A549 (cell line): ENCODE data around the gene PPP2R5E. TPM values are rescaled to one million over a fixed set of nuclear protein-coding genes. Genes with fewer than 3 reads are reported as not detected.

Source experiments
- ATAC-seq, 2 experiments: fragments of 200-7000 bp in 1 of 2; fragments of >200 bp in 1 of 2; cut with Nextera tagmentation in 1 of 2; cut with Tn5 transposase in 1 of 2; 3 replicates each; pipeline versions ENCODE4 v1.8.0 to v1.9.1; 2018 to 2020; ENCODE audit warnings: mild to moderate bottlenecking in 1 of 2, moderate library complexity in 1 of 2
- CTCF ChIA-PET: fragments of 300-600 bp; sonication (Branson Sonifier 250); formaldehyde crosslinking; extraction: SDS; loops from one replicate; lab custom pipeline; 2021; ENCODE audit warnings: antibody characterized with exemption, inconsistent platforms; lab: Yijun Ruan, JAX
- POLR2A ChIA-PET: fragments of 350-600 bp; formaldehyde crosslinking; extraction: SDS; loops from one replicate; lab custom pipeline; 2021; ENCODE audit warnings: antibody characterized with exemption, inconsistent platforms; lab: Yijun Ruan, JAX
- DNase-seq, 2 experiments: peaks; one replicate each; pipeline versions ENCODE4 v3.0.0 to v3.0.0-alpha.2; 2011 to 2016; ENCODE audit warnings: low read depth in 1 of 2, low spot score in 1 of 2
- FAIRE-seq: peaks from 2 replicates; lab custom pipeline; 2011; peaks lifted over from hg19 to GRCh38; lab: Jason Lieb, UNC
- H3K27ac ChIP-seq, 2 experiments: fragments of >200 bp; sonication (Bioruptor Twin); formaldehyde crosslinking; 3 replicates each; pipeline ENCODE4 v1.5.1; 2016 to 2017
- H3K4me1 ChIP-seq: fragments of >200 bp; sonication (Bioruptor Twin); formaldehyde crosslinking; 3 replicates; pipeline ENCODE4 v1.6.1; 2016
- H3K4me2 ChIP-seq: fragments of >200 bp; sonication (Bioruptor Twin); formaldehyde crosslinking; 3 replicates; pipeline ENCODE4 v1.6.1; 2016
- H3K4me3 ChIP-seq: fragments of >200 bp; sonication (Bioruptor Twin); formaldehyde crosslinking; 3 replicates; pipeline ENCODE4 v1.5.1; 2016
- H3K9me3 ChIP-seq: fragments of >200 bp; sonication (Bioruptor Twin); formaldehyde crosslinking; 3 replicates; pipeline ENCODE4 v1.6.1; 2016
- CEBPB ChIP-seq, 2 experiments: fragments of >200 bp in 1 of 2; sonication (Bioruptor Twin) in 1 of 2; formaldehyde crosslinking in 1 of 2; IDR thresholded peaks; 2 replicates each; pipeline ENCODE4 v1.6.1; 2012 to 2016
- E2F6 ChIP-seq: IDR thresholded peaks from 2 replicates; pipeline ENCODE4 v1.6.1; 2012; ENCODE audit warnings: low read depth, borderline replicate concordance
- EP300 ChIP-seq, 2 experiments: fragments of >200 bp; sonication (Bioruptor Twin); formaldehyde crosslinking; IDR thresholded peaks; 2 replicates in 1 of 2; 3 replicates in 1 of 2; pipeline ENCODE4 v1.6.1; 2016 to 2017
- ESRRA ChIP-seq: fragments of 150-350 bp; IDR thresholded peaks from 2 replicates; pipeline ENCODE4 v1.6.1; 2014; ENCODE audit warnings: mild to moderate bottlenecking, low read length, borderline replicate concordance
- FOSL2 ChIP-seq, 2 experiments: fragments of 450-650 bp in 1 of 2; fragments of >200 bp in 1 of 2; sonication (Bioruptor Twin) in 1 of 2; formaldehyde crosslinking; IDR thresholded peaks; 2 replicates each; pipeline versions ENCODE4 v1.5.0 to v1.6.1; 2016 to 2020; ENCODE audit warnings: mild to moderate bottlenecking in 1 of 2, moderate library complexity in 1 of 2
- GATA3 ChIP-seq: IDR thresholded peaks from 2 replicates; pipeline ENCODE4 v1.6.1; 2012; ENCODE audit warnings: borderline replicate concordance
- HDAC2 ChIP-seq: fragments of 200-600 bp; sonication (generic); IDR thresholded peaks from 2 replicates; pipeline ENCODE4 v1.6.1; 2016
- HES2 ChIP-seq: fragments of >200 bp; sonication (Bioruptor Twin); formaldehyde crosslinking; IDR thresholded peaks from 2 replicates; pipeline ENCODE4 v1.6.1; 2016
- HEYL ChIP-seq: fragments of 250-450 bp; sonication (Bioruptor Pico); IDR thresholded peaks from 2 replicates; pipeline ENCODE4 v1.8.0; 2021; ENCODE audit warnings: mild to moderate bottlenecking, moderate library complexity
- HOXB13 ChIP-seq: fragments of 250-450 bp; sonication (Bioruptor Pico); IDR thresholded peaks from 2 replicates; pipeline ENCODE4 v1.5.0; 2020; ENCODE audit warnings: low read depth, mild to moderate bottlenecking, moderate library complexity
- JUNB ChIP-seq: fragments of >200 bp; sonication (Bioruptor Twin); formaldehyde crosslinking; IDR thresholded peaks from 2 replicates; pipeline ENCODE4 v1.6.1; 2016
- MAFK ChIP-seq: fragments of 450-650 bp; IDR thresholded peaks from 2 replicates; pipeline ENCODE4 v1.6.1; 2014; ENCODE audit not compliant: partially characterized antibody
- MYC ChIP-seq: IDR thresholded peaks from 2 replicates; pipeline ENCODE4 v1.6.1; 2012; ENCODE audit warnings: mild to moderate bottlenecking, inconsistent platforms, low read length, improper control_type of control experiment, borderline replicate concordance
- NFE2L2 ChIP-seq: fragments of 150-350 bp; conservative IDR thresholded peaks from 2 replicates; pipeline ENCODE4 v1.6.1; 2014; ENCODE audit warnings: low read length
- RFX5 ChIP-seq: fragments of 450-650 bp; IDR thresholded peaks from 2 replicates; pipeline ENCODE4 v1.7.1; 2014; ENCODE audit warnings: antibody characterized with exemption, mild to moderate bottlenecking, moderate library complexity
- USF2 ChIP-seq: fragments of 450-650 bp; IDR thresholded peaks from 2 replicates; pipeline ENCODE4 v1.6.1; 2014; ENCODE audit warnings: antibody characterized with exemption
- ZFP36 ChIP-seq: fragments of 450-650 bp; IDR thresholded peaks from 2 replicates; pipeline ENCODE4 v1.6.1; 2014; ENCODE audit warnings: borderline replicate concordance; ENCODE audit not compliant: partially characterized antibody
- WGBS: methylation state at CpG from one replicate; pipeline ENCODE4 v1.1.6; 2017; ENCODE audit errors: missing lambda C conversion rate; 5-methylcytosine and 5-hydroxymethylcytosine counted together
- polyA plus RNA-seq, 4 experiments: library from polyadenylated mRNA; depleted of rRNA in 3 of 4; stranded (reverse); fragments of >200 nt; fragmentation: RNase III in 1 of 4; extraction: RNeasy Plus Mini Kit Qiagen cat#74134 plus additional on column Dnase treatment in 1 of 4; gene quantifications; 2 replicates in 3 of 4; 3 replicates in 1 of 4; pipeline ENCODE4 v1.2.3, GENCODE V29; 2011 to 2017

PPP2R5E gene
- polyA plus RNA-seq, 2 of the 4 experiments (the other 2 are of a cell fraction), result 21.4 to 23.2 TPM

GRCh38 chr14:63472986-63473788, 70.0 kb downstream of the PPP2R5E start:
- no peak overlapping the region for H3K4me3 ChIP-seq
- peak overlapping the region; percentile 74; the same call in 2 of the 3 replicates for H3K4me2 ChIP-seq
- TF ChIP-seq RFX5 (no peak), HOXB13 (CRISPR knock-in tag) (no peak), ESRRA (no peak), HEYL (CRISPR knock-in tag) (no peak), E2F6 (no peak), USF2 (no peak)
- TF ChIP-seq, all 56 proteins: peak for 0
- 87% methylated on average over 7 of the region's 7 CpGs for WGBS
- FAIRE-seq (no peak), DNase-seq (no peak), ATAC-seq (no peak)
- H3K9me3 ChIP-seq, result no peaks in the 10 kb centered on the region
- peak overlapping the region; percentile 17 to 75; a peak in 4 of 6 replicates for H3K27ac ChIP-seq
- ChIA-PET CTCF (interaction anchor here (1.0 kb wide), 1 partner anchor 20 kb away, joined by 3 read pairs; no protein-coding TSS in a partner anchor), POLR2A (no interaction called here)
- peaks cover 80% of the 10 kb centered on the region for H3K4me1 ChIP-seq

- ATAC-seq, result peak; percentile 89 to 91
- Histone ChIP-seq H3K4me1 (peaks cover 83% of the 10 kb centered on the region), H3K4me3 (no peak overlapping the region), H3K9me3 (no peaks in the 10 kb centered on the region), H3K4me2 (peak overlapping the region; percentile 74), H3K27ac (peak overlapping the region; percentile 43 to 75; a peak in 4 of 6 replicates)
- TF ChIP-seq CEBPB (IDR thresholded peaks at IDR 0.05) (peak; percentile 85 to 92), HES2 (0 out of 2 replicates have a peak, but pooled peaks have one; percentile 17), HDAC2 (no peak), FOSL2 (IDR thresholded peaks at IDR 0.05) (peak; percentile 92), FOSL2 (CRISPR knock-in tag; IDR thresholded peaks at IDR 0.05) (peak; percentile 99), GATA3 (peak; percentile 71; the same call in 1 of the 2 replicates), NFE2L2 (no peak), MAFK (peak; percentile 42), EP300 (IDR thresholded peaks at IDR 0.05) (peak in 1 of 2 experiments; percentile 33; a peak in 1 of 5 replicates), ZFP36 (no peak), JUNB (peak; percentile 88)
- POLR2A ChIA-PET, result no interaction called here
- FAIRE-seq, result peak; percentile 39
- 8% methylated on average over 3 of the region's 3 CpGs for WGBS
- CTCF ChIA-PET, result interaction anchor here (0.7 kb wide), 1 partner anchor 23 kb away, joined by 3 read pairs; no protein-coding TSS in a partner anchor
- DNase-seq, result peak; percentile 64 to 79
Observed at GRCh38 chr14:63470962-63471793, 72.0 kb downstream of the PPP2R5E start.

- Histone ChIP-seq H3K4me1 (peaks cover 59% of the 10 kb centered on the region), H3K9me3 (no peaks in the 10 kb centered on the region), H3K4me2 (peak overlapping the region; percentile 43), H3K4me3 (no peak overlapping the region), H3K27ac (no peak overlapping the region)
- no peak for FAIRE-seq
- ChIA-PET CTCF (no interaction called here), POLR2A (no interaction called here)
- 0% methylated on average over 1 of the region's 1 CpG for WGBS
- no peak for ATAC-seq
- TF ChIP-seq MAFK, result peak; percentile 72
- 0 out of 2 replicates have a peak, but pooled peaks have one; percentile 18 for TF ChIP-seq FOSL2 (IDR thresholded peaks at IDR 0.05)
- TF ChIP-seq FOSL2 (CRISPR knock-in tag; IDR thresholded peaks at IDR 0.05), result peak; percentile 68
- peak; percentile 16; the same call in 1 of the 2 replicates for TF ChIP-seq GATA3
- TF ChIP-seq MYC, result no peak
- peak in 1 of 2 experiments; percentile 33 for DNase-seq
Observed at GRCh38 chr14:63468294-63468693, 74.9 kb downstream of the PPP2R5E start.
